Activated naive CD8-positive, alpha-beta T cell (primary cell): Measurements from ENCODE around the gene ATP13A5.

ENCODE experiments used
- H3K27ac Mint-ChIP-seq: one replicate; pipeline ENCODE4 v1.8.0; 2021; ENCODE audit warnings: mixed read lengths
- H3K27me3 Mint-ChIP-seq: one replicate; pipeline ENCODE4 v1.8.0; 2021; ENCODE audit warnings: mixed read lengths
- H3K36me3 Mint-ChIP-seq: one replicate; pipeline ENCODE4 v1.8.0; 2021; ENCODE audit warnings: mixed read lengths
- H3K4me1 Mint-ChIP-seq: one replicate; pipeline ENCODE4 v1.8.0; 2021; ENCODE audit warnings: low read depth, mixed read lengths
- H3K4me3 Mint-ChIP-seq: one replicate; pipeline ENCODE4 v1.8.0; 2021; ENCODE audit warnings: mild to moderate bottlenecking, mixed read lengths
- H3K9me3 Mint-ChIP-seq: one replicate; pipeline ENCODE4 v1.8.0; 2021; ENCODE audit warnings: low read depth, mixed read lengths

Gene ATP13A5

GRCh38 chr3:193317682-193318300 is 60.8 kb downstream of the ATP13A5 start:
- Mint-ChIP-seq H3K9me3 (no peaks in the 10 kb centered on the region), H3K27me3 (no peaks in the 10 kb centered on the region), H3K27ac (no peak overlapping the region), H3K4me3 (no peak overlapping the region), H3K36me3 (no peaks in the 10 kb centered on the region), H3K4me1 (no peaks in the 10 kb centered on the region)

DNA sequence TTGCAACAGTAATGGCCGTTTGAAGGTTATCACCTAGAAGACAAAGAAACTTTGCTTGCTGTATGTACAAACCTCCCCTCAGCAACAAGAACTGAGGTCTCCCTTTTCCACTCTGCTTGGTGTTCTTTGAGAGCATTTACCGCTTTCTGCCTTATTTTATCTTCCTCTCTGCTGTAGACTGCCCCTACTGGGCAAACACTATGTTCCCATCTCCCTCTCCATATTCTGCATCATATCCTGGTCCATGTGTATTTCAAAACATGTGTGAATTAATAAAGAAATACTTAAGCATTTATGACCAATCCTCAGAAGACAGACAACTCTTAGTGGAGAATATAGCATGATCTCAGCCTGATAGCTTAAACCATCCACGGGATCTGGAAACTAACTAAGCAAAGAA is 64.4 kb downstream of the ATP13A5 start:
- peaks cover 4% of the 10 kb centered on the region for H3K27me3 Mint-ChIP-seq
- no peaks in the 10 kb centered on the region for H3K36me3 Mint-ChIP-seq
- no peaks in the 10 kb centered on the region for H3K4me1 Mint-ChIP-seq
- H3K9me3 Mint-ChIP-seq, result no peaks in the 10 kb centered on the region
- H3K27ac Mint-ChIP-seq, result no peak overlapping the region
- H3K4me3 Mint-ChIP-seq, result no peak overlapping the region

GRCh38 chr3:193313061-193313958 is 65.2 kb downstream of the ATP13A5 start:
- Mint-ChIP-seq H3K27me3 (peaks cover 5% of the 10 kb centered on the region), H3K27ac (no peak overlapping the region), H3K36me3 (no peaks in the 10 kb centered on the region), H3K9me3 (no peaks in the 10 kb centered on the region), H3K4me1 (no peaks in the 10 kb centered on the region), H3K4me3 (no peak overlapping the region)

- H3K36me3 Mint-ChIP-seq, result no peaks in the 10 kb centered on the region
Observed at GRCh38 chr3:193310914-193311723, 67.4 kb downstream of the ATP13A5 start.

DNA sequence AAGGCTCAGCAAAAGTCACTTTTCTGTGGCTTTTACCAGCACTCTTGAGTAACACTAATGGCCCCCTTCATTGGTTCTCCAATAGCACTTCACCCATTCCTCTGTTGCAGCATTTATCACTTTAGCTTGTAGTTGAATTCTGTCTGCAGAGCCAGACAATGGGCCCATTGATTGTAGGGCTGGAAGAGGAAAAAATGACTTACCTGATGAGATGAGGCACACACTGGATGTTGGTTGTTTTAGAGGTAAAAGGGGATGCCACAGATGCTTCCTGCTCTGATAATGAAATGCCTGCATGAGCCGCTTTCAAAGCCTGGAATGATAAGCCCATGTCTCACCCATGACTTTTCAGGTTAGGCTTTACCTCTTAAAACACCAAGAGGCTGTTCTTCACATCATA is 73.2 kb downstream of the ATP13A5 start:
- Mint-ChIP-seq H3K4me1 (no peaks in the 10 kb centered on the region), H3K4me3 (no peak overlapping the region)

More at GRCh38 chr3:193310914-193311723, 67.4 kb downstream of the ATP13A5 start:
- no peaks in the 10 kb centered on the region for H3K4me1 Mint-ChIP-seq
- H3K27ac Mint-ChIP-seq, result no peak overlapping the region
- no peaks in the 10 kb centered on the region for H3K9me3 Mint-ChIP-seq
- peaks cover 5% of the 10 kb centered on the region for H3K27me3 Mint-ChIP-seq
- no peak overlapping the region for H3K4me3 Mint-ChIP-seq

DNA sequence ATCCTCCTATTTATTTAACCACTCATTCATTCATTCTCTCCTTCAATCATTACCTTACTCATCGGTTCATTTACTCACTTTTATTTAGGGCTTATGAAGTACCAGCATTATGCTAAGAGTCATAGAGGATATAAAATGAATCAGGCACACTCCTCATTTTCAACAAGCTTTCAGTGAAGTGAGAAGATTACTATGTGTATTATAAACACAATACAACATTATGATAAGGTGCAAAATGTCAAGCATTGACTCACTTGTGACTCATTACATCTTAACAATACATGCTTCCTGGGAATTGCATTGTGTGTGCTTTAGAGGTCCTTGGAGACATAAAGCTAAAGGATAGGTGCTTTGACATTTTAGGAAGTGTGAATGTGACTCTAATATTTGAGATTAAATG is 77.1 kb downstream of the ATP13A5 start:
- Mint-ChIP-seq H3K27ac (no peak overlapping the region), H3K27me3 (peaks cover 8% of the 10 kb centered on the region), H3K4me1 (no peaks in the 10 kb centered on the region), H3K36me3 (no peaks in the 10 kb centered on the region), H3K4me3 (no peak overlapping the region), H3K9me3 (no peaks in the 10 kb centered on the region)

More for the DNA sequence above, 73.2 kb downstream of the ATP13A5 start:
- Mint-ChIP-seq H3K9me3 (no peaks in the 10 kb centered on the region), H3K36me3 (no peaks in the 10 kb centered on the region), H3K27ac (no peak overlapping the region), H3K27me3 (peaks cover 12% of the 10 kb centered on the region)

GRCh38 chr3:193297421-193297820 is 81.1 kb downstream of the ATP13A5 start:
- Mint-ChIP-seq H3K4me3 (no peak overlapping the region), H3K27ac (no peak overlapping the region), H3K9me3 (no peaks in the 10 kb centered on the region), H3K27me3 (peaks cover 10% of the 10 kb centered on the region), H3K36me3 (no peaks in the 10 kb centered on the region), H3K4me1 (no peaks in the 10 kb centered on the region)

DNA sequence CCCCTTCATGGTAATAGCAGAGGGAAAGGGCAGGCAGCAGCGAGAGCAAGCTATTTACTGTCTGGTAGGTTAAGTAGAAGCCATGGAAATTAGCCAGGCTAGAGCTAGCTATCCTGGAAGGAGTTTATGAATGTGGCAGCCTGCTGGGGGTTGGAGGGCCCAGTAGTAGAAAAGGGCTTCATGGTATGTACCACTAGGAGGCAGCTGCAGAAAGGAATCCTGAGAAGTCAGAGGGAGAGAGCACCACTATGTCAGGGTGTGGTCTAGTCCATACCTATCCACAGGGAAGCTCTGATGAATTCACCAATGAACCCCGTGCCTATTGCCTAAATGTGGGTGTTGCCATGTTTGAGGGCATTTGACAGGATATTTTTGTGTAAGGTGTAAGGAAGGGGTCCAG is 82.6 kb downstream of the ATP13A5 start:
- Mint-ChIP-seq H3K27ac (no peak overlapping the region), H3K4me1 (no peaks in the 10 kb centered on the region), H3K9me3 (no peaks in the 10 kb centered on the region), H3K36me3 (no peaks in the 10 kb centered on the region), H3K27me3 (peaks cover 10% of the 10 kb centered on the region), H3K4me3 (no peak overlapping the region)

- Mint-ChIP-seq H3K36me3 (no peaks in the 10 kb centered on the region), H3K4me3 (no peak overlapping the region), H3K27me3 (peaks cover 6% of the 10 kb centered on the region), H3K27ac (no peak overlapping the region), H3K4me1 (no peaks in the 10 kb centered on the region), H3K9me3 (no peaks in the 10 kb centered on the region)
Observed at GRCh38 chr3:193292386-193292785, 86.2 kb downstream of the ATP13A5 start.

DNA sequence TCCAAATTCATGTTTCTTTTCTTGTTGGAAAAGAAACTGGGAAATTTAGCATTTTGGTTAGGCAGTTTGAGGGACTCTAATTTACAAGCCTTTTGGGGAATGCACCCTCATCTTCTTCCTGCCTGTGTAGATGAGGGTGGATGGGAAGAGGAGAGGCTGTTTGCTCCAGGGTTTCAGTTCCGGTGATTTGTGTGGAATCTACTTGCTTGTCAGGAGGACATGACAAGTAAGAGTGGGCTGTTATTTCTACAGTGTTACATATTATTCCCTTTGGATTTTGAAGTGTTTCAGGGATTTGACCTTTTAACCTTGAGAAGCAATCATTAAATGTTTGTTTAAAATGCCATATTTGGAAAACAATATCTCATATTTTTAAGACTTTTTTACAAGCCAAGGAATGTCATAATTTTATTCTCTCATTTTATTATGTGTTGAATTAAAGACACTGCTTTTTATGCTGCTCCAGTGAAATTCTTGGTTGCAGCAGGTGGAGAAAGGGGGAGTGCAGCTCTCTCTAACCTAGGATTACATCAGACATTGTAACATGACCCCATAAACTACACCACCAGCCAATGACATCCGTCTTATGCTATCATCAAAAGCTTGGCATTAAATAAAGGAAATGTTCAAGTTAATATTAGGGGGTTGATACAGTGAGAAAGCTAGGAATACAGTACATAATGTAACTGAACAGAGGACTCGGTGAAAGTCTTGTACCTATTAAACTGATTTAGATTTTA is 107.3 kb downstream of the ATP13A5 start:
- Mint-ChIP-seq H3K4me1 (no peaks in the 10 kb centered on the region), H3K9me3 (no peaks in the 10 kb centered on the region), H3K4me3 (no peak overlapping the region), H3K27ac (no peak overlapping the region), H3K36me3 (no peaks in the 10 kb centered on the region), H3K27me3 (peaks cover 2% of the 10 kb centered on the region)

DNA sequence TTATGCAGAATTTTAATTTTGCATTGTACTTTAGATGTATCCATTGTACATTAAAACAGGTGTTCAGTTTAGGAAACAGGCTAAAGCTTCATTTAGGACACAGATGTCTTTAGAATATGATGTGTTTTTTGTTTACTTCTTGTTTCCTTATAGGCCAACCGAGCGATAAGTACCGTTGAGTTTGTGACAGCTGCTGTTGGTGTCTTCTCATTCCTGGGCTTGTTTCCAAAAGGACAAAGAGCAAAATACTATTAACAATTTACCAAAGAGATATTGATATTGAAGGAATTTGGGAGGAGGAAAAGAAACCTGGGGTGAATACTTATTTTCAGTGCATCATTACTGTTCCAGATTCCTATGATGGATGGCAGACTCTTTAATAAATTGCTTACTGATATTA is 108.1 kb downstream of the ATP13A5 start:
- H3K27me3 Mint-ChIP-seq, result peaks cover 2% of the 10 kb centered on the region

GRCh38 chr3:193269343-193270028 is 109.1 kb downstream of the ATP13A5 start:
- Mint-ChIP-seq H3K9me3 (no peaks in the 10 kb centered on the region), H3K27ac (no peak overlapping the region), H3K27me3 (peaks cover 2% of the 10 kb centered on the region)

More for the DNA sequence above, 108.1 kb downstream of the ATP13A5 start:
- Mint-ChIP-seq H3K9me3 (no peaks in the 10 kb centered on the region), H3K36me3 (no peaks in the 10 kb centered on the region), H3K4me1 (no peaks in the 10 kb centered on the region), H3K27ac (no peak overlapping the region), H3K4me3 (no peak overlapping the region)

GRCh38 chr3:193262707-193263106 is 115.8 kb downstream of the ATP13A5 start:
- no peaks in the 10 kb centered on the region for H3K4me1 Mint-ChIP-seq
- no peak overlapping the region for H3K27ac Mint-ChIP-seq
- no peaks in the 10 kb centered on the region for H3K9me3 Mint-ChIP-seq

More at GRCh38 chr3:193269343-193270028, 109.1 kb downstream of the ATP13A5 start:
- H3K4me1 Mint-ChIP-seq, result no peaks in the 10 kb centered on the region
- no peaks in the 10 kb centered on the region for H3K36me3 Mint-ChIP-seq
- no peak overlapping the region for H3K4me3 Mint-ChIP-seq

GRCh38 chr3:193261970-193262369 is 116.6 kb downstream of the ATP13A5 start:
- no peak overlapping the region for H3K27ac Mint-ChIP-seq
- H3K9me3 Mint-ChIP-seq, result no peaks in the 10 kb centered on the region
- no peaks in the 10 kb centered on the region for H3K36me3 Mint-ChIP-seq
- H3K4me1 Mint-ChIP-seq, result no peaks in the 10 kb centered on the region
- peaks cover 2% of the 10 kb centered on the region for H3K27me3 Mint-ChIP-seq
- H3K4me3 Mint-ChIP-seq, result no peak overlapping the region

More at GRCh38 chr3:193262707-193263106, 115.8 kb downstream of the ATP13A5 start:
- H3K4me3 Mint-ChIP-seq, result no peak overlapping the region
- H3K36me3 Mint-ChIP-seq, result no peaks in the 10 kb centered on the region
- peaks cover 2% of the 10 kb centered on the region for H3K27me3 Mint-ChIP-seq
